ENCODE measurements around the gene ARHGEF4.

ARHGEF4 gene

DNA sequence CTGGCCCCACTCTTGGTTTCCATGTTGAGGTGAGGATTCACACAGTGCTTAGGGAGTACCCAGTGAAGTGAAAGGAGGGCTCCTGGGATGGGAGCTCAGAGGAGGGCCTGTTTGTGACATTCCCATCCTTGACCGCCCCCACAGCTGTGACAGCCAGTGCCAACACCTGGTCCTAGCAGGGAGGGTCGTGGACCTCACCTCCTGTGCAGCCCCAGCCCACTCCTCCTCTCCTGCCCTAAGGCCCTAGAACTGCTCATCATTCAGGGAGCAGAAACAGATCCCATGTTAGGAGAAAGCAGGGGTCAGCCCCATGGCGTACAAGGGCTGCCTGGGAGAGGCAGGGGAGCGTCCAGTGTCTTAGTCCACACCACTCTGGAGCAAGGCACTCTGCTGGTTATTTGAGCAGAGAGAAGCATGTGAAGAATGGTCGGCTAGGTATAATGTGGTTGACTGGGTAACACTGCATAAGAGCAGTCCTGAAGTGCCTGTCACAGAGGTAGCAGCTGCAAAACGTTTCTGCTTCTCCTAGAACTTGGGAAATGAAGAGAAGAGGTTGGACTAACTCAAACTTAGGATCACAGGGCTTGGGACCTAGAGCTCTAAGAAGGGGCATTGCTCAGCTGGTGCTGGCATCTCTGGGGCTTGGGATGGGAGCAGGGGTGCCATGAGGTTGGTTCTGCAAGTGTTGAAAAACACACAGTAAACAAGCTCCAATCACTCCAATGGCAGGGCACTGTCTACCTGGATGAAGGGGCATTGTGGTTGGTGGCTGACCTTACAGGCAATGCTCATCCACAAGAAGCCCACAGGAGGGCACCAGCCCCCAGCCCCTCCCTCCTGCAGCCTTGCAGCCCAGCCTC, 200.9 kb downstream of the ARHGEF4 start:
- DNase-seq (ENCODE audit: low read depth in 2 of 2): no peak

DNA sequence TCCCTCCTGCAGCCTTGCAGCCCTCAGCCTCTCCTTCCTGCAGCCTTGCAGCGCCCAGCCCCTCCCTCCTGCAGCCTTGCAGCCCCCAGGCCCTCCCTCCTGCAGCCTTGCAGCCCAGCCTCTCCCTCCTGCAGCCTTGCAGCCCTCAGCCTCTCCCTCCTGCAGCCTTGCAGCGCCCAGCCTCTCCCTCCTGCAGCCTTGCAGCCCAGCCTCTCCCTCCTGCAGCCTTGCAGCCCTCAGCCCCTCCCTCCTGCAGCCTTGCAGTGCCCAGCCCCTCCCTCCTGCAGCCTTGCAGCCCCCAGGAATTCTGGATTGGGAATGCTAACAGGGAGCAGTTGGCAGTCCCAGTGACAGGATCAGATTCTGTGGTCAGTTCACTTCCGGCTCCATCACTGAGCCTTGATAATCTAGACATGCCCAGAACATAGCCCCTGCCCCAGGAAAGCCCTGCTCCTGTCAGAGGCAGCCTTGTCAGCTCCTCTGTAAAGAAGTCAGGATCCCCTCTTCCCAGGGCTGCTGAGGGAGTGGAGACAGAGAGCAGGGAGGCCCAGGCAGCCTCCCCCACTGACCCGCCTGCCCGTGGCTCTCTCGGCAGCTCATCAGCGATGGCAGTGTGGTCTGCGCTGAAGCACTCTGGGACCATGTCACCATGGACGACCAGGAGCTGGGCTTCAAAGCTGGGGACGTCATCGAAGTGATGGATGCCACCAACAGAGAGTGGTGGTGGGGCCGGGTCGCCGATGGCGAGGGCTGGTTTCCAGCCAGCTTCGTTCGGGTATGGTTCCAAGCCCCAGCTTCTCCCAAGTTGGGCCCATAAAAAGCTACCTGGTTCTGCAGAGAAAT, 201.8 kb downstream of the ARHGEF4 start:
- DNase-seq (ENCODE audit: low read depth in 2 of 2): no peak

- no peak for DNase-seq (ENCODE audit: low read depth in 2 of 2)
Observed at GRCh38 chr2:131039101-131039440, 202.4 kb downstream of the ARHGEF4 start.

DNA sequence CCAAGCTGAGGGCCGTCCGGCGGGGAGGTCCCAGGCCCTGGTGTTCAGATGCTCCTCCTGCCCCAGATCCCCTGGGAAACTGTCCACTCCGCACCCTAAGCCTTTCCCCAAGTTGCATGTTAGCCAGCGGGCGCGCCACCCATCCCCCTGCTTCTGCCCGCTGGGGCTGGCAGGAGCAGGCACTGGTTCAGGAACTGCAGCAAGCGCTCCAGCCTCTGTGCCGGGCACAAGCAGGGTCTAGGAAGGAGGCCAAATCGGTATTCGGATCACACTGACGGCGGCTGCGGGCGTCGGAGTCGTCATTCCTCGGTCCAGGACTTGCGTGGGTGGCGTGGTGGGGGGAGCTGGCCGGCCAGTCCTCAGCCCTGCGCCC, 202.8 kb downstream of the ARHGEF4 start:
- DNase-seq (ENCODE audit: low read depth in 2 of 2): no peak

- DNase-seq (ENCODE audit: low read depth in 2 of 2): no peak
Observed at GRCh38 chr2:131039908-131040660, 203.4 kb downstream of the ARHGEF4 start.

DNA sequence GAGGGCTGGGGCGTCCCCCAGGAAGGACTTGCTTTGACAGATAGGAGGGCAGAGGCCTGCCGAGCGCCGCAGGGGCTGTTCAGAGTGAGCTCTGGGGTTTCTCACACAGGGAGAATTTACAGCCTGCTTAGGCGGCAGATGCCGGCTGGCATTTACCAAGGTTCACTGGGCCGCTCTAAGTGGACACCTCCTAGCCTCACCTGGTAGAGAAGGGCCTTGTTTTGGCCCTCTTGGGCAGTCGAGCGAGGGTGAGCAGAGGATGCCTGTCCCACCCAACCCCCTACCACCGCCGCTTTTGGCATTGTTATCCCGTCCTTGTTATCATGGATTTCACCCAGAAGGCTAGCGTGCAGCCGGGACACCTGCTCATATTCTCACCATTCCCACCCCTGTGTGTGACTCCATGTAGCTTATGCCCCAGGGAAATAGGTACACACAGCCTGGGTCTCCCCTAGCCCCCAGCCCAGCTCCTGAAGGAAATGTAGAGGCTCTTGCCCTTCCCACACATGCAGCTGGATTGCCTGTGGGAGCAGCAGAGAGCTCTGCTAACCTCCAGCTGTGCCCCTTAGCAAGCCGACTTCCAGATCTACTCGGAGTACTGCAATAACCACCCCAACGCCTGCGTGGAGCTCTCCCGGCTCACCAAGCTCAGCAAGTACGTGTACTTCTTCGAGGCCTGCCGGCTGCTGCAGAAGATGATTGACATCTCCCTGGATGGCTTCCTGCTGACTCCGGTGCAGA, 204.1 kb downstream of the ARHGEF4 start:
- no peak for DNase-seq (ENCODE audit: low read depth in 2 of 2)

DNA sequence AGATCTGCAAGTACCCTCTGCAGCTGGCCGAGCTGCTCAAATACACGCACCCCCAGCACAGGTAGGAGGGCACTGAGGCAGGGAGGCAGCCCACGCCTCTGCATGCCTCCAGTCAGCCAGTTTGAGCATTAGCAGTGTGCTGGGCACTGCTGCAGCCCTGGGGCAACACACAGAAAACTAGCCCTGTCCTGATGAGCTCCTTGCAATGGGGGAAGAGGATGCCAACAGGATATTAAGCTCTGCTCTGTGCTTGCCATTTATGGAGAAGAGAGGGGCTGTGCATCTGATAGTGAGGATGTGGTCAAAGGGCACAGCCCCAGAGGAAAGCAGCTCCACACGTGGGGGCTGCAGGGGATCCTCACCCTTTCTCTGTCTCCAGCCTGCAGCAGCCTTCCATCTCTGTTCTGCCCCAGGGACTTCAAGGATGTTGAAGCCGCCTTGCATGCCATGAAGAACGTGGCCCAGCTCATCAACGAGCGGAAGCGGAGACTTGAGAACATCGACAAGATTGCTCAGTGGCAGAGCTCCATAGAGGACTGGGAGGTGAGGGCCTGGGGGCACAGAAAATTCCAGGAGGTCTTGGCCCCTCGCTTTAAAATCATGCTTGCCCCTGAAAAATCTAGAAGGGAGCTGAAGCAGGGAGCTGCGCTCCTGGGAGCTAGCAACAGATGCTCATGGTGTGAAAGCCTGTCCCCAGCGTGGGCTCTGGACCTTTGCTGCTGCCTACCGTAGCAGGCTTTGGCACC, 204.9 kb downstream of the ARHGEF4 start:
- no peak for DNase-seq (ENCODE audit: low read depth in 2 of 2)

DNA sequence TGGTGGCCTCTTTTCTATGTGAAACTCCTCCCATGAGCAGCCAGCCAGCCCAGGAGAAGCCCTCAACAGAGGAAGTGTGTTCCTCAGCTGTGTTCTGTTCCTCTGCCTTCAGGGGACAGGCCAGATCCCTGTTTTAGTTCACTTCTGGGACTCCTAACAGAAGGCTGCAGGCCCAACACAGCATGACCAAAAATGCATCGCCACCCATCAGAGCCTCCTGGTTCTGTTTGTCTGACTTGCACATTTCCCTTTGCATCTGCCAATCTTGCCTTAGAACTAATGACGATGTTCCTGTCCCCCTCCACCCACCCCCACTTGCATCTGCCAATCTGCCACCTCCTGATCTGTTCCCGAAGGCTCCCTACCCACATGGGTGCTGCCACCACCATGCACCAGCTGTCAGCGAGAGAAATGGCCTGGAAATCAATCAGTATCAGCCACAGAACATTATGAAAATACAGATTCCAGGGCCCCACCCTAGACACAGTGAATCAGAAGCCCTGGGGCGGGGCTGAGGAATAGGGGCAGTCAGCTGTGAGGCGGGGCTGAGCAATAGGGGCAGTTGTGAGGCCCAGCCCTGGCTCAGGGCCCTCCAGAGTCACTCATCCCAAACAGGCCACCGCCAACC, 205.5 kb downstream of the ARHGEF4 start:
- DNase-seq (ENCODE audit: low read depth in 2 of 2): no peak

DNA sequence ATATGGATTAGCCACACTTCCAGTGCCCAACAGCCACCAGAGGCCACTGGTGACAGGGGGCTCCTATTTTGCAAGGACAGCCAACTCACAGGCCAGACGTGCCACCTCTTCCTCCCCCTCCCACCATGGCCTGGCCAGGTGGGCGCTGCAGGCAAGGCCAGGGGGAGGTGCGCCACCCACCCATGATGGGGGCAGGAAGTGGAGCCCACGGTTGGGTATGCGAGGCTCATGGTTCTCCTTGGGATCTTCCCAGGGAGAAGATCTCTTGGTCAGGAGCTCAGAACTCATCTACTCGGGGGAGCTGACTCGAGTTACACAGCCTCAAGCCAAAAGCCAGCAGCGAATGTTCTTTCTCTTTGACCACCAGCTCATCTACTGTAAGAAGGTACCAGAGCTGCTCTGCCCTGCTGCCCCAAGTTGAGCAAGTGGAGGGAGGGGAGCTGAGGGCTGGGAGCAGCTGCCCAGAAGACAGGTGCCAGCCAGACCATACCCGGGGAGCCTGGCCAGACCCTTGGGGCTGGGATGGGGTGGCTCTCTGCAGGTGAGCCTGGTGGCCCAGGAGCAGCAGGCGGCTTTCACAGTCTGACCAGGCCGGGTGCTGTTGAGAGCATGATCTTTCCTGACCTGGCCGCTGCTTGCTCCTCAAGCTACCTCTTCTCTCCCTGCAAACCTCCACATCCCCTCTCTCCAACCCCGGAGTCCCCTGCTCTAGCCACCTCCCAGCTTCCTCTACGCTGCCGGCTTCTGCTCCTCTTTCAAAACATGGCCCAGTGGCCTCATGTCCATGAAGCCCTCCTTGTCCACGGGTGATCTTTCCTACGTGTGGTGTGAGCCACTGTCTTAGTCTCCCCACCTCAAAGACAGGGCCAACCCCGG, 206.7 kb downstream of the ARHGEF4 start:
- no peak for DNase-seq (ENCODE audit: low read depth in 2 of 2)

- DNase-seq (ENCODE audit: low read depth in 2 of 2): no peak
Observed at GRCh38 chr2:131044075-131044756, 207.5 kb downstream of the ARHGEF4 start.

GRCh38 chr2:131044757-131045150, 208.0 kb downstream of the ARHGEF4 start:
- DNase-seq (ENCODE audit: low read depth in 2 of 2): no peak

- DNase-seq (ENCODE audit: low read depth in 2 of 2): no peak
Observed at GRCh38 chr2:131045286-131046027, 208.7 kb downstream of the ARHGEF4 start.

DNA sequence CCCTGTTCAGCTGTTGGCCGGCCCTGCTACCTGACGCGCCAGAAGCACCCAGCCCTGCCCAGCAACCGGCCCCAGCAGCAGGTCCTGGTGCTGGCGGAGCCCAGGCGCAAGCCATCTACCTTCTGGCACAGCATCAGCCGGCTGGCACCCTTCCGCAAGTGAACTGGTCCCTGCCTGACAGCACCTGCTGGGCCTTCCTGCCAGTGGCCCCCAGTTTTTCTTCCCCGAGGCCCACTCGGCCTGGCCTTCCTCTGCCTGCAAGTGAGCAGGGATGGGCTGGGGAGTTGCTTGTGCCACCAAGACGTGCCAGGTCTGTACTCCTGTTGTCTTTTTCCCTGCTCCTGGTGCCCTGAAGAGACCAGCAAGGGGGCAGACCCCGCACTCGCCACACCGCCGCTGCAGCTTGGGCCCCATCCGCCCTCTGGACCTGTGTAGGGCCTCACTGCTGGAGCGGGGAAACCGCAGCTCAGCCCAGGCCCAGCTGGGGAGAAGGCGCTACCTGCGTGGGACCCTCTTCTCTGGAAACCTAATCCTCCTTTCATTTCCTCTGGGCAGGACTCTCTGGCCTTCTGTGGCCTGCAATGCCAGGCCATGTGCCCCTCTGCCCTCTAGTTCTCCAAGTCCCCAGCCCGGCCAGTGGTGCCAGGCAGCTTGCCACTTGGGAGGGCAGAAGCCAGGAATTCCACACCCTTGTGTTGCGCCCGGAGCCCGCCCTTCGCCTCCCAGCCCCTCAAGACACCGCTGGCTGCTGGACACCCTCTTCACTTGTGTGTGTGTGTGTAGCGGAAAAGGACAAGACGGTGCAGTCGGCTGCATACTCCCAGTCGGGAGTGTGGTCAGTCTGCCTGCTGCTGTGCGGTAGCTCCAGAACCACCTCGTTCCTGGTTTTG, 209.6 kb downstream of the ARHGEF4 start:
- no peak for DNase-seq (ENCODE audit: low read depth in 2 of 2)

- DNase-seq (ENCODE audit: low read depth in 2 of 2): no peak
Observed at GRCh38 chr2:131046918-131047652, 210.4 kb downstream of the ARHGEF4 start.

DNA sequence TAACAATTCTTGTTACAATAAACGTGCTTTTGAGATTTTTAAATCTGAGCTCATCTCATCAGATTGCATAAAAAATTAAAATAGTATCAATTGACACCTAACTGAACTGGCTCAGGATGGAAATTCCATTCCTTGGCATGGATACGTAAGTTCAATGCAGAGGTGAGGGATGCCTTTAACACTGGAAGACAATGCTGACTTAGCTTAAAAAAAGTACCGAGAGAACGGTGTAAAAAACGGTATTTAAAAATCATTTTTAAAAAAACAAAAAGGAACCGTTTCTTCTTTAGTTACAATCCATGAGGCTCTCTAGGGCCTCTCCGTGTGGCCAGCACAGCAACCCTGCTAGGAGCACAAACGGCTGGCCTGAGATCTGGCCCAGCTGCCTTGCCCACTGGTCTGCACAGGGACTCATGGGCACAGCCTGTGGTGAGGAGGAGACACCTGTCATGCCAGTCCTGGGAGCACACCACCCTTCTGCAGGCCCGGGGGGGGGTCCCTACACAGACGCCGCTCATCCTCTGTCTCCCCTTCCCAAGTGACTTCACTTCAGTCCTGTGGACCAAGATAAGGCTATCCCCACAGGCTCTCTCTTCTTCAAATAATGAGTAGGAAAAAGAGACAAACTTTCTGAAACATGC, 211.3 kb downstream of the ARHGEF4 start:
- no peak for DNase-seq (ENCODE audit: low read depth in 2 of 2)

DNA sequence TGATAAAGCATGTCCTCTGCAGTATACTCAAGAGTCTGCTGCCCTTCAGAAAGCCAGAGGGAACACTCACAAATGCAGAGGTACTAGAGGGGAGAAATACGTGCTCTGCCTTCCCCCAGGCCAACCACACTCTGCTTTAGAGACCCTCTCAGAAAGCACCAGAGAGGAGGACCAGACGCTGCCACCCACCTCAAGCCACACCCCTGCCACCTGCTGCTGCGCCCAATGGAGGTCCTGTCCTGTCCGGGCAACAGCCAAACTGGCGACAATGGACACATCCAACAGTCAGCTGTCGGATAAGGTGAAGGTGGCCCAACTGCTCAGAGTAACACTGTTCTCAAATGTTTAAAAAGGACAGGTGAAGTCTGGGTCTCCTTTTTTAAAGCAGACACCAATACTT, 211.9 kb downstream of the ARHGEF4 start:
- DNase-seq (ENCODE audit: low read depth in 2 of 2): no peak
